T-cell (primary cell): Measurements from ENCODE around the gene C16orf86. TPM values are rescaled to one million over a fixed set of nuclear protein-coding genes. Genes with fewer than 3 reads are reported as not detected.

Experiments
- ATAC-seq, 4 experiments: fragments of 200-7000 bp in 3 of 4; fragments of 150-1000 bp in 1 of 4; cut with Tn5 transposase; replicated peaks in 1 of 4; 1 replicate in 3 of 4; 2 replicates in 1 of 4; pipeline ENCODE4 v1.10.0; 2021; ENCODE audit warnings: moderate library complexity in 3 of 4, mild to moderate bottlenecking in 2 of 4, moderate number of reproducible peaks in 1 of 4
- CTCF ChIA-PET, 2 donors: fragments of 300-600 bp; sonication (Branson Sonifier 250); formaldehyde crosslinking; loops; one replicate each; lab custom pipeline; 2022; ENCODE audit warnings: antibody characterized with exemption in 2 of 2; lab: Charles Lee
- POLR2A ChIA-PET, 2 donors: fragments of 300-600 bp; sonication (Branson Sonifier 250); formaldehyde crosslinking; loops; one replicate each; lab custom pipeline; 2022; ENCODE audit warnings: antibody characterized with exemption in 2 of 2; lab: Charles Lee
- DNase-seq, 35 experiments: peaks; one replicate each; pipeline versions ENCODE4 v3.0.0 to v3.0.0-alpha.2; 2013 to 2023
- H3K27ac ChIP-seq: one replicate; pipeline ENCODE4 v1.5.1; 2013; ENCODE audit warnings: low read length
- H3K27me3 ChIP-seq, 2 experiments: replicated peaks in 1 of 2; 1 replicate in 1 of 2; 2 replicates in 1 of 2; pipeline versions ENCODE4 v1.6.1 to v1.7.0; 2013; ENCODE audit warnings: low read length in 1 of 2, mixed read lengths in 1 of 2; ENCODE audit not compliant: control insufficient read depth in 2 of 2, insufficient read depth in 2 of 2; ENCODE audit errors: extremely low read depth in 1 of 2
- H3K36me3 ChIP-seq, 2 donors: 1 replicate in 1 of 2; 2 replicates in 1 of 2; pipeline versions ENCODE4 v1.6.1 to v1.7.0; 2013; ENCODE audit warnings: low read length in 1 of 2; ENCODE audit not compliant: control insufficient read depth in 2 of 2, insufficient read depth in 1 of 2; ENCODE audit errors: extremely low read depth in 1 of 2
- H3K4me1 ChIP-seq, 2 experiments: 1 replicate in 1 of 2; 2 replicates in 1 of 2; pipeline versions ENCODE4 v1.6.1 to v1.7.0; 2013; ENCODE audit warnings: low read length in 2 of 2, mixed read lengths in 1 of 2; ENCODE audit not compliant: insufficient read depth in 2 of 2, control insufficient read depth in 1 of 2; ENCODE audit errors: extremely low read depth in 1 of 2
- H3K4me3 ChIP-seq, 2 donors: 1 replicate in 1 of 2; 2 replicates in 1 of 2; pipeline versions ENCODE4 v1.5.1 to v1.7.0; 2013; ENCODE audit warnings: mild to moderate bottlenecking in 2 of 2, low read length in 1 of 2, moderate library complexity in 1 of 2; ENCODE audit not compliant: control insufficient read depth in 1 of 2; ENCODE audit errors: extremely low read depth in 1 of 2
- H3K9me3 ChIP-seq: 2 replicates; pipeline ENCODE4 v1.7.0; 2013
- H3K27ac Mint-ChIP-seq, 2 donors: one replicate each; pipeline ENCODE4 v1.8.0; 2020 to 2021; ENCODE audit warnings: mild to moderate bottlenecking in 2 of 2, mixed read lengths in 2 of 2
- H3K27me3 Mint-ChIP-seq, 2 donors: one replicate each; pipeline ENCODE4 v1.8.0; 2021 to 2022; ENCODE audit warnings: mixed read lengths in 2 of 2
- H3K36me3 Mint-ChIP-seq: one replicate; pipeline ENCODE4 v1.8.0; 2021; ENCODE audit warnings: mixed read lengths
- H3K4me1 Mint-ChIP-seq, 3 donors: one replicate each; pipeline ENCODE4 v1.8.0; 2020 to 2022; ENCODE audit warnings: mixed read lengths in 3 of 3, mild to moderate bottlenecking in 1 of 3
- H3K4me3 Mint-ChIP-seq, 3 donors: one replicate each; pipeline ENCODE4 v1.8.0; 2020 to 2022; ENCODE audit warnings: mild to moderate bottlenecking in 3 of 3, mixed read lengths in 3 of 3, moderate library complexity in 3 of 3
- H3K9me3 Mint-ChIP-seq, 3 donors: one replicate each; pipeline ENCODE4 v1.8.0; 2020 to 2022; ENCODE audit warnings: mixed read lengths in 3 of 3
- WGBS: methylation state at CpG from one replicate; pipeline ENCODE4 v1.1.5; 2013; ENCODE audit warnings: missing lambda C conversion rate; ENCODE audit not compliant: insufficient coverage; 5-methylcytosine and 5-hydroxymethylcytosine counted together
- total RNA-seq, 35 experiments: library from RNA in 6 of 35; stranded (reverse) in 6 of 35; fragments of 120-200 nt in 1 of 35; gene quantifications; one replicate each; pipeline versions ENCODE4 v1.2.1 to v1.2.4 and lab custom pipeline; 2013 to 2026

C16orf86 gene
- total RNA-seq, 5 donors from 2014 or later (not counting 1 experiment from before 2014, with no cell fraction given), result 1.9 to 6.7 (median 5.4) TPM

DNA sequence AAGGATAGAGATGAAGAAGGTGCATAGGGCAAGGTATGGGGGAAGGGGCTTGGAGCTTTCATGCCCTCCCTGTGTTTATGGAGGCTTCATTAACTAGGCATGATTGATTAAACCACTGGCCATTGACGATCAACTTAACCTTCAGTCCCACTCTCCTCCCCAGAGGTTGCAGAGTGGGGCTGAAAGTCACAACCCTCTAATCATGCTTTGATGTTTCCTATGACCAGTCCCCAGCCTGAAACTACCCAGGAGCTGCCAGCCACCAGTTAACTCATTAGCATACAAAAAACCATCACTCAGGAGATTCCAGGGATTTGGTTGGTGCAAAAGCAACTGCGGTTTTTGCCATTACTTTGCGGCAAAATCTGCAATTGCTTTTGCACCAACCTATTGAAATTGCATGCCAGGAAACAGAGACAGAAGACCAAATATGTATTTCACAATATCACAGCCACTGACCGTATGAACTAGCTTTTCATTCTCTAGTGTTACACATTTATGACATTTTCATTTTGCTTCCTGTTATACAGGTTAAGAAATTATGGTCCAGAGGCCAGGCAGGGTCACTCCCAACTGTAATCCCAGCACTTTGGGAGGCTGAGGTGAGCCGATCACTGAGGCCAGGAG lies 47.1 kb downstream of the C16orf86 start:
- Mint-ChIP-seq H3K4me3 (no peak overlapping the region), H3K27ac (no peak overlapping the region), H3K4me1 (peaks cover 24 to 44% (median 30%) of the 10 kb centered on the region in 3 donors), H3K27me3 (no peaks in the 10 kb centered on the region), H3K9me3 (no peaks in the 10 kb centered on the region), H3K36me3 (peaks cover 17% of the 10 kb centered on the region)
- ATAC-seq (no peak), DNase-seq (no peak)
- ChIA-PET CTCF (interaction anchor here in 1 of 2 donors (0.5 kb wide), 1 partner anchor 63 kb away, joined by 3 read pairs; no protein-coding TSS in a partner anchor), POLR2A (no interaction called here)
- Histone ChIP-seq H3K27ac (no peak overlapping the region), H3K9me3 (no peaks in the 10 kb centered on the region), H3K4me3 (no peak overlapping the region), H3K36me3 (peaks cover 0 to 2% of the 10 kb centered on the region in 2 donors), H3K4me1 (peaks cover 7 to 11% of the 10 kb centered on the region in 2 experiments), H3K27me3 (no peaks in the 10 kb centered on the region)
- 95% methylated on average over 3 of the region's 5 CpGs for WGBS

DNA sequence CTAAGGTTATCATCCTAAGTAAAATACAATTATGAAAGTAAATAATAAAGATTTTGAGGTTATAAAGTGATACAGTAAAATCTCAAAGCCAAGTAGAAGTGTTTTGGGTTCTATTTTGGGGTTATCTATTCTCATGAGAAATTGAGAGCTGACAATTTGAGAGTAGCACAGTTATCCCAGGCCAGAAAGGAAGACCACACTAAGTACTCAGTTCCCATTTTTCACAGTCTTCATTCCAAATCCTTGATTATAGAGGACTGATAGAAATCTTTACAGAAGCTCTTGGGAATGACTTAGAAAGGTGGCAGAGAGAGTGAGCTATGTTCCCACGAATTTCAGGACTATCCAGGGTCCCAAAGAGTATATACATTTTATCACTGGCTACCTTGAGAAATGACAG lies 47.9 kb downstream of the C16orf86 start:
- 60% methylated on average over 1 of the region's 1 CpG for WGBS
- H3K27me3 Mint-ChIP-seq, result no peaks in the 10 kb centered on the region
- CTCF ChIA-PET, result no interaction called here

DNA sequence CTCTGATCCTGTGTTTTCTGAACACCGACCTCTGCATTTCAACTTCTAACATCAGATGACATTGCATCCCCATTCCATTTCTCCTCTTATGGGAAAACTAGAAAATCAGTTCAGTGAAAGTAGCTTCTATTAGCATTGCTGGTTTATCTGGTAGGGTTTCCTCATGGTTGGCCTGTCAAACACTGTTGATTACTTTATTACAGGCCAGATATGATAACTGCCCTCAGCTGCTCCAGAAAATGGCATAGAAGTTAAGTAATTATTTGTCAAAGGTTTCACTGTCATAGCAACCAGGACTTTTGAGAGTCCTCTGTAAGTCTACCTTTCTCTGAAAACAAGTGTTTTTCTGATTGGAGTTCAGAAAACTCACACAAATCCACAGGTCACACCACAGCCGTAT lies 49.5 kb downstream of the C16orf86 start:
- H3K4me3 Mint-ChIP-seq, result no peak overlapping the region
- H3K27ac Mint-ChIP-seq, result no peak overlapping the region
- Histone ChIP-seq H3K27me3 (no peaks in the 10 kb centered on the region), H3K4me3 (no peak overlapping the region), H3K27ac (no peak overlapping the region), H3K4me1 (peaks cover 12 to 23% of the 10 kb centered on the region in 2 experiments), H3K9me3 (no peaks in the 10 kb centered on the region), H3K36me3 (no peaks in the 10 kb centered on the region)
- CTCF ChIA-PET, result interaction anchor here (0.6 to 0.7 kb wide), 2 partner anchors 86 to 128 kb away, joined by 4 read pairs; no protein-coding TSS in a partner anchor
- no peaks in the 10 kb centered on the region for H3K9me3 Mint-ChIP-seq
- no peaks in the 10 kb centered on the region for H3K27me3 Mint-ChIP-seq
- peaks cover 38 to 61% (median 42%) of the 10 kb centered on the region in 3 donors for H3K4me1 Mint-ChIP-seq
- H3K36me3 Mint-ChIP-seq, result peaks cover 15% of the 10 kb centered on the region
- POLR2A ChIA-PET, result no interaction called here
- no peak for DNase-seq
- no peak for ATAC-seq
- 80% methylated on average over 1 of the region's 2 CpGs for WGBS

More for the DNA sequence above, 47.9 kb downstream of the C16orf86 start:
- Mint-ChIP-seq H3K27ac (no peak overlapping the region), H3K9me3 (no peaks in the 10 kb centered on the region), H3K4me3 (no peak overlapping the region), H3K4me1 (peaks cover 31 to 49% (median 31%) of the 10 kb centered on the region in 3 donors), H3K36me3 (peaks cover 17% of the 10 kb centered on the region)
- ATAC-seq (no peak), DNase-seq (no peak)
- Histone ChIP-seq H3K27ac (no peak overlapping the region), H3K36me3 (peaks cover 0 to 2% of the 10 kb centered on the region in 2 donors), H3K4me1 (peaks cover 7 to 14% of the 10 kb centered on the region in 2 experiments), H3K4me3 (no peak overlapping the region), H3K9me3 (no peaks in the 10 kb centered on the region), H3K27me3 (no peaks in the 10 kb centered on the region)
- POLR2A ChIA-PET, result interaction anchor here (0.6 kb wide), 2 partner anchors 494 to 756 kb away, joined by 4 to 5 read pairs; no protein-coding TSS in a partner anchor

Other genes starting within 250 kb of the C16orf86 start
- gene HSD11B2, start 235.7 kb upstream of the C16orf86 start, total RNA-seq, result under 1 TPM in 3 of 5 donors, not detected in 2; 0.20 to 0.32 (median 0.29) TPM
- gene ATP6V0D1, start 185.7 kb upstream of the C16orf86 start, total RNA-seq, result 10 to 100 TPM; 41.5 to 49.6 (median 45.8) TPM
- not detected for gene AGRP, start 183.3 kb upstream of the C16orf86 start, total RNA-seq
- gene RIPOR1, start 138.0 kb upstream of the C16orf86 start, total RNA-seq, result 10 to 100 TPM; 33.9 to 60.7 (median 52.4) TPM
- 10 to 100 TPM; 55.3 to 69.0 (median 64.0) TPM for gene CTCF, start 104.3 kb upstream of the C16orf86 start, total RNA-seq
- gene CARMIL2, start 21.7 kb upstream of the C16orf86 start, total RNA-seq, result 100 to 1,000 TPM; 150 to 271 (median 243) TPM
- 10 to 100 TPM; 24.5 to 62.6 (median 53.6) TPM for gene ACD, start 6.6 kb upstream of the C16orf86 start, total RNA-seq
- 10 to 100 TPM in 1 of 5 donors, 1 to 10 TPM in 4; 2.9 to 10.6 (median 7.6) TPM for gene PARD6A, start 5.9 kb upstream of the C16orf86 start, total RNA-seq
- gene ENKD1, start 64 bp upstream of the C16orf86 start, total RNA-seq, result 10 to 100 TPM in 3 of 5 donors, 1 to 10 TPM in 2; 4.2 to 12.1 (median 10.1) TPM
- gene GFOD2, start 52.5 kb downstream of the C16orf86 start, total RNA-seq, result 10 to 100 TPM in 4 of 5 donors, 1 to 10 TPM in 1; 8.5 to 23.2 (median 16.7) TPM
- 10 to 100 TPM; 21.9 to 29.3 (median 24.5) TPM for gene RANBP10, start 139.7 kb downstream of the C16orf86 start, total RNA-seq
- gene TSNAXIP1, start 140.1 kb downstream of the C16orf86 start, total RNA-seq, result under 1 TPM; 0.30 to 0.45 (median 0.37) TPM
- 10 to 100 TPM; 37.9 to 59.9 (median 55.5) TPM for gene THAP11, start 175.5 kb downstream of the C16orf86 start, total RNA-seq
- 10 to 100 TPM; 37.4 to 55.0 (median 48.3) TPM for gene NUTF2, start 180.1 kb downstream of the C16orf86 start, total RNA-seq
- gene CENPT, start 180.9 kb downstream of the C16orf86 start, total RNA-seq, result 100 to 1,000 TPM in 3 of 5 donors, 10 to 100 TPM in 2; 85.0 to 117 (median 111) TPM
- gene EDC4, start 206.2 kb downstream of the C16orf86 start, total RNA-seq, result 100 to 1,000 TPM; 110 to 144 (median 136) TPM
- gene NRN1L, start 218.1 kb downstream of the C16orf86 start, total RNA-seq, result 1 to 10 TPM in 4 of 5 donors, under 1 TPM in 1; 0.72 to 5.3 (median 3.1) TPM
- 10 to 100 TPM; 14.8 to 31.4 (median 28.1) TPM for gene PSKH1, start 226.4 kb downstream of the C16orf86 start, total RNA-seq